ENCODE measurements around the gene MORC2. TPM values are rescaled to one million over a fixed set of nuclear protein-coding genes. Genes with fewer than 3 reads are reported as not detected.

Gene MORC2
- polyA plus RNA-seq, 1 donor (not counting 4 experiments of a cell fraction or from before 2014, with no cell fraction given): 14.1 TPM

GRCh38 chr22:30875481-30876215 lies 92.9 kb downstream of the MORC2 start:
- FAIRE-seq: no peak
- no peaks in the 10 kb centered on the region for H4K20me1 ChIP-seq (ENCODE audit: control insufficient read depth, extremely low read depth, insufficient read depth, low read length)
- H3K27ac ChIP-seq (ENCODE audit: control insufficient read depth, insufficient read depth, low read length): no peak overlapping the region
- H3K4me1 ChIP-seq (ENCODE audit: control insufficient read depth, extremely low read depth, insufficient read depth, low read length): peaks cover 3% of the 10 kb centered on the region
- TF ChIP-seq CTCF (optimal IDR thresholded peaks at IDR 0.05 in 1 of 3, IDR thresholded peaks at IDR 0.05 in 1 of 3, conservative IDR thresholded peaks at IDR 0.05 in 1 of 3; ENCODE audit: extremely low read depth in 1 of 3, insufficient read depth in 2 of 3, low read length in 3 of 3) (no peak), EZH2 (IDR thresholded peaks at IDR 0.05; ENCODE audit: low read length) (no peak)
- DNase-seq (ENCODE audit: low read depth, low spot score): no peak
- H3K79me2 ChIP-seq (ENCODE audit: control insufficient read depth, insufficient read depth, low read length): no peaks in the 10 kb centered on the region
- H3K9ac ChIP-seq (ENCODE audit: control insufficient read depth, extremely low read depth, insufficient read depth, low read length): no peak overlapping the region
- peaks cover 0 to 10% of the 10 kb centered on the region in 2 experiments for H3K36me3 ChIP-seq (ENCODE audit: control insufficient read depth in 2 of 2, extremely low read depth in 1 of 2, insufficient read depth in 2 of 2, low read length in 2 of 2)
- dilution Hi-C loops (cut with MboI; ENCODE audit: extremely low pct_ligation_motif_present, low sequenced_read_pairs): no loop called here
- no peaks in the 10 kb centered on the region for H3K27me3 ChIP-seq (ENCODE audit: control insufficient read depth, extremely low read depth, insufficient read depth, low read length)
- no peaks in the 10 kb centered on the region for H3K9me1 ChIP-seq (ENCODE audit: control insufficient read depth, extremely low read depth, insufficient read depth, low read length)
- no peak overlapping the region for H3K4me3 ChIP-seq (ENCODE audit: control insufficient read depth in 2 of 3, extremely low read depth in 1 of 3, insufficient read depth in 2 of 3, low read depth in 1 of 3, low read length in 3 of 3)
- H3K9me3 ChIP-seq (ENCODE audit: control insufficient read depth, low read depth, low read length): no peaks in the 10 kb centered on the region
- H3K4me2 ChIP-seq (ENCODE audit: control insufficient read depth, extremely low read depth, insufficient read depth, low read depth, low read length): no peak overlapping the region
- H2AFZ ChIP-seq (ENCODE audit: control insufficient read depth, low read length): no peak overlapping the region

Small RNA genes within 50 kb of the gene (small RNA-seq; reads per million reads assigned to genes)
- 0 reads per million in 3 experiments for gene RF01892 (ENCODE audit: insufficient read length in 3 of 3, low read depth in 3 of 3, low replicate concordance in 1 of 3)

Other genes starting within 250 kb of the MORC2 start
- 47.7 to 84.0 TPM (median 77.1 TPM) in 3 replicates for gene TUG1, start 491 bp upstream of the MORC2 start, polyA plus RNA-seq
- 51.1 to 131 TPM (median 61.2 TPM) in 3 replicates for gene SMTN, start 112.5 kb upstream of the MORC2 start, polyA plus RNA-seq
- gene SELENOM, start 138.8 kb upstream of the MORC2 start, polyA plus RNA-seq: 9.1 to 27.7 TPM (median 16.3 TPM) in 3 replicates
- gene INPP5J, start 154.2 kb upstream of the MORC2 start, polyA plus RNA-seq: 0.14 to 0.26 TPM (median 0.22 TPM) in 3 replicates
- 0.37 to 0.39 TPM (median 0.38 TPM) in 3 replicates for gene PLA2G3, start 171.7 kb upstream of the MORC2 start, polyA plus RNA-seq
- 35.1 to 44.3 TPM (median 35.4 TPM) in 3 replicates for gene RNF185, start 191.4 kb upstream of the MORC2 start, polyA plus RNA-seq
- 28.8 to 56.3 TPM (median 42.6 TPM) in 3 replicates for gene LIMK2, start 243.5 kb upstream of the MORC2 start, polyA plus RNA-seq